Left ventricle myocardium superior (tissue), 1 donor: ENCODE results near the gene LDLRAD4. TPM values are rescaled to one million over a fixed set of nuclear protein-coding genes. Genes with fewer than 3 reads are reported as not detected.
"Not testable (repeated sequence)": the region's sequence is repeated elsewhere in the genome, so short reads cannot be mapped to it uniquely, and the experiment has no call there.

ENCODE experiments used
- ATAC-seq: fragments of 200-7000 bp; cut with Tn5 transposase; one replicate; pipeline ENCODE4 v1.9.1; 2020; ENCODE audit warnings: mild to moderate bottlenecking, moderate library complexity
- DNase-seq: peaks from one replicate; pipeline ENCODE4 v3.0.0-alpha.2; 2020
- intact Hi-C: fragments of 100-400 bp; cut with micrococcal nuclease; formaldehyde crosslinking; loops from one replicate; pipeline ENCODE4 v1.11.0; 2022
- total RNA-seq: library from RNA; stranded (reverse); fragmentation: NEBNext Ultra II Directional; extraction: Animal tissue kit (Norgen Biotek cat#: 25700); gene quantifications from one replicate; pipeline ENCODE4 v1.2.1, GENCODE V29; 2021
- donor health status: DM: no; HTN: yes; CAD: no; lungs with severe emphysema.

Gene LDLRAD4
- total RNA-seq, 1 donor from 2014 or later = 26.0 TPM

DNA sequence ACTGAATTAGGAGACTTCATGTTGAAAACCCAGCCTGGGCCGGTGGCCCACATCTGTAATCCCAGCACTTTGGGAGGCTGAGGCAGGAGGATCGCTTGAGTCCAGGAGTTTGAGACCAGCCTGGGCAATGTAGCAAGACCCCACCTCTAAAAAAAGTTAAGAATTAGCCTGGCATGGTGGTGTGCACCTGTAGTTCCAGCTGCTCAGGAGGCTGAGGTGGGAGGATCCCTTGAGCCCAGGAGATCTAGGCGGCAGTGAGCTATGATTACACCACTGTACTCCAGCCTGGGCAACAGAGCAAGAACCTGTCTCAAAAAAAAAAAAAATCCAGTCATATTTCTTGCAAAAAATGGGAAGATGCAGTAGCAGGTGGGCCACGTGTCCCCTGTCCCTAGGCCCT is 257.8 kb downstream of the LDLRAD4 start:
- DNase-seq, ATAC-seq: not testable (repeated sequence)
- intact Hi-C loops = loop anchor here (10.0 kb wide), 1 partner anchor 62 kb away; no protein-coding TSS in a partner anchor

DNA sequence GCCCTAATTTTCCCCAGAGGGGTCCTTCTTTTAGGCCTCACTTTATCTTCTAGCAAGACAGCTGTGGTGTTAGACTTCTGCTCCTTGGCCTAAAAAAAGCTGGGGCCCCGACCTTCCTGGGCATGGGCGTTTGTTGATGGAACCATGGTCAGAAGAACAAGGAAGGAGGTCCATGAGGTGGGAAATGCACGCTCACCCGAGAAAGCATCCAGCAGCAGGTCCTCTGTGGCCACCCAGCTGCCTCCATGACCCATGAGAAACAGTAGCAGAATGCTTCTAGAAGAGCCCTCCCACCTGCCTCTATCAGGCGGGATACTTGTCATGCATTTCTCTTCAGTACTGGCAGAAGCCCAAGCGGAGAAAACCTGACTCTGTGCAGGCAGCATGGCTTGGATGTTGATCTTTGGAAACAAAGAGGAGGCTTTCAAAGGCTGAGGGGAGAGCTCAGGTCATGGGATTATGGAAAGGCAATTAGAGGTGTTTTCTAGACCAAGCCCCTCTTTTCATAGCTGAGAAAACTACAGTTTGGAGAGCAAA is 258.7 kb downstream of the LDLRAD4 start:
- no peak for DNase-seq
- peak; percentile 77 for ATAC-seq
- intact Hi-C loops = loop anchor here (10.0 kb wide), 1 partner anchor 62 kb away; no protein-coding TSS in a partner anchor

DNA sequence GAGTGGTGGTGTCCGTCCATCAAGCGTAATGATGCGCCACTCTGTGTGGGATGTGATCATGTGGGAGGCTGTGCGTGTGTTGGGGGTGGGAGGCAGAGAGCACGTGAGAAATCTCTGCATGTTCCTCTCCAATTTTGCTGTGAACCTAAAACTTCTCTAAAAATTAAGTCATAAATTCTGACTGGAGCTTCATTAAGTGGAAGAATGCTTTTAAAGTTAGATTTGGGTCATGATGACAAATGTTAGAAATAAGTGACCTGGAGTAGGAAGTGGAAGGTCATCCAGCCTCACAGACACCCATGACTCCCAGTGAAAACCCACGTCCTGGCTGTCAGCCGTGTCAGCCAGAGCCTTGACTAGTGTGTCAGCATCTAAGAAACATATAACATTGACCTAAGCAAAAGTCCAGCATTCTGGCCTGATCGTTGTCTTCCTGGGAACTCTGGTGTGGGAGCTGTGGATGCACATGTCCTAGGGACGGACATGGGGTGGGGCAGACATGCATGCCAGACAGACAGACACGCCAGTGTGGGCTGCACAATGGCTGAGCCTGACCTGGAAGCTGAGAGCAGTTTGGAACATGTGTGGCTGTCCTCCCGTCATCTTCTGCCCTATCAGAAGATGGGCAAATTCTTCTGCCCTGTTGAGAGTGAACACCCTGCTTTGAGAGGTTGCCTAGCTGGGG is 262.2 kb downstream of the LDLRAD4 start:
- DNase-seq (no peak), ATAC-seq (no peak)
- intact Hi-C loops = no loop called here

DNA sequence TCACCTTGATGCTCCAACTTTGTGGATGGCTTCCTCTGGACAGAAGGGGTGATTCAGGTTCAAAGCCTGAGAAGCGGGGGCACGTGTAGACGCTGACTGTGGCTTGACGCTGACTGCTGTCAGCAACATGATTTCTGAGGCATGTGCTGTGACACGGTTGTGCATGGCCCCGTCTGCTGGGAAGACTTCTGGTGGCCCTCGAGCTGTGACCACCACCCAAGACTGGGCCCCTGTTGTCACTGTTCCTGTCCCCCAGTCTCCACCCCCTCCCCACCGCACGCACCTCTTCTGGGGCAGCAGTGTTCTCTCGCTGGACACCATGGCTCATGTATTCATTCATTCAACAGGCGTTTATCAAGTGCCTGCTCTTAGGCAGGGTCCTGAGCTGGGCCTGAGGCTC is 262.8 kb downstream of the LDLRAD4 start:
- no peak for DNase-seq
- no peak for ATAC-seq
- intact Hi-C loops = no loop called here

DNA sequence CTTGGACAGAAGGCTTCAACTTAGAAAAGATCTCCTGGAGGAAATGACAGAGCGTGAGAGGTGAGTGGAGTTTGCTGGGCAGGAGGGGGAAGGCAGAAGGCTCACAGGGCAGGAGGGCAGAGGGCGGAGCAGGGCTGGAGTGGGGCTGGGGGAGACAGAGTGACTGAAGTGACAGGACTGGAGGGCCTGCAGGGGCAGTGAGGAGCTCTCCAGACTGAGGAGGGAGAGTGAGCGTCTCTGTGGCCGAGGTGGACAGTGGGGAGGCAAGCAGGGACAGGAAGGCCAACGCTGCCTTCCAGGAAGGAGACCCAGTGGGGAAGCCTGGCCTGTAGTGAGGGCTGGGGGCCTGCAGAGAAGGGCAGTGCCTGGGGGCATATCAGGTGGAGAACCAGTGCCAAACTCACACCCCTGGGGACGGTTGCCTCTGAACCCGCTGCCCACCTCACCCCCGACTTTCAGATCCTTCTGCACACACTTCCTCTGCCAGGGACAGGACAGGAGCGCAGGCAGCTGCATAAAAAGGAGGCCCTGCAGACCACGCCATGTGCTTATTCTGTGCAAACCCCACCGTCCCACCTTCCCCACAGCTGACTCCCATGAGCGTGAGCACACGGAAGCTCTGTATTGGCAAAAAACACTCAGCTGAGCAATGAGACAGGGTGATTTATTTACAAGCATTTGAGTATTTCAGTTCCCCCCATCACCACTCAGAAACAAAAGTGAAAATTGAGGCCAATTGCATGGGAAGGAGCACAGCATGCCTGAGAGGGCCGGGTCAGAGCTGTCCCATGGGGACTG is 263.5 kb downstream of the LDLRAD4 start:
- ATAC-seq (no peak), DNase-seq (no peak)
- intact Hi-C loops = no loop called here

DNA sequence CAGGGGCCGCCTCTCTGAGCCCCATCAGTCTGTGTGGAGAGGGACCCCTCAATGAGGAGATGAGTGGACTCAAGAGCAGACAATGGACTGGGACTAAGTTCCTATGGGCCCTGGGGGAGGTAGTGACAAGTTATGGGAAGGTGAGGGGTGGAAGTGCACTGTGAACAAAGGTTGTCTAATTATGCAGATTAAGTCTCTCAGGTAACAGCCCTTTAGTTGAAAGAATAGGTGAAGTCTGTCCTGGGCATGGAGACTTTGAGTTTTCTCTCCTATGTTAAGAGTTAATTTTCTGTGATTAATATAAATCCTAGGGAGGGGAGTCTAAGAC is 264.0 kb downstream of the LDLRAD4 start:
- no peak for ATAC-seq
- intact Hi-C loops = no loop called here
- no peak for DNase-seq

DNA sequence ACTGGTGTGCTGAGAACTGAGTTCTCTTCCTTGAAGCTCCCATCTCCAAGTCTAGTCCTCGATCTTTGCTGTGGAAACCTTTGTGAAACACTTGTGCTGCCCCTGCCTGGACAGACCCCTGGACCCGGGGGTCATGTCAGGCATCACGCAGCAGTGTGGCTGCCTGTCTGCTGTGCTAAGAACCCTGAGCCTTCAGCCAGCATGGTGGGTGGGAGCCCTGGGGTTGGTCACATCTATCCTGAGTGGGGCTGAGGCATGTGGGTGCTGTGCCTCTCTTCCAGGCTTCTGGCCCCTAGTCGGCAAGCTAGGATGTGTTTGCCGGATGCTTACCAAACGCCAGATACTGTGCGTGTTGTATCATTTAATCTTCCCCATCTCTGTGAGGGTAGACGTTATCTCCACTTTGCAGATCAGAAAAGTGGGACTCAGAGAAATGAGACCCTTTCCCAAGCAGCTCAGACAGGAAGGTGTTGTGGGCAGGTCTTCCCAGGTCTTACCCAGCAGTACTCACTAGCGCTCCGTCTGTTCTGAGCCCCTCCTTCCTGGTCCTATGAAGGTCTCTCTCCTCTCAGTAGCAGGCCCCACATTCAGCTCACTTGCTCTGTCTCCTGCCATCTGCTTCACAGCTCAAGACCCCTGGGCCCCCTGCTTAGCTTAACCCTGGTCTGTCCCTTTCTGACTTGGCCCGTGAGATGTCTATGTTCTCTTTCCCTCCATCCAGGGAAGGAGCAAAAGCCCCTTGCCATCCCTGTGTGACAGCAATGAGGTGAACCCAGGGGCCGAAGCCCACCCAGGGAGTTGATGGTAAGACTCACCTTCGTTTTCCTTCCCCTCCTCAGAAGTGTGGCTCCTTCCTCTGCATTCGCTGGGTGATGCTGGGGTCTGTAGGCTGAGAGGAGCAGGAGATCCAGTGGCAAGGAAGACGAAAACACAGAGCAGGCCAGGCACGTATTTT is 265.0 kb downstream of the LDLRAD4 start:
- intact Hi-C loops = no loop called here
- ATAC-seq (no peak), DNase-seq (no peak)

DNA sequence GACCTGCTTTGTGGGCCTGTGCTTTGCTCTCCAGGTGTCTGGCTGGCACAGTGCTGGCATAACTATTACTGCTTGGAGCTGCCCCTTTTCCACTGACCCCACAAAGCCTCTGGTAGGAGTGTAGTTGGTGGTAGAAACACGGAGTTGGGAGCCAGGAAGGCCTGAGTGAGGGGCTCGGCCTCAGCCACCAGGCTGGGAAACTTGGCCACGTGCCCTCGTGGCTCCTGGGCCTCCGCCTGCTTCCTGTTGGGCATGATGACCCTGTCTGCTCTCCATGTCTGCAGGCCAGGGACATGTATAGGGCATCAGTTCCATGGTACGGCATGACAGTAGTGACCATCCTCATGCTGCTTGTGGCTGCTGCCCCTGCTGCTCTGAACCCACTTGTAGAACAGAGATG is 266.6 kb downstream of the LDLRAD4 start:
- DNase-seq (no peak), ATAC-seq (no peak)
- intact Hi-C loops = no loop called here

DNA sequence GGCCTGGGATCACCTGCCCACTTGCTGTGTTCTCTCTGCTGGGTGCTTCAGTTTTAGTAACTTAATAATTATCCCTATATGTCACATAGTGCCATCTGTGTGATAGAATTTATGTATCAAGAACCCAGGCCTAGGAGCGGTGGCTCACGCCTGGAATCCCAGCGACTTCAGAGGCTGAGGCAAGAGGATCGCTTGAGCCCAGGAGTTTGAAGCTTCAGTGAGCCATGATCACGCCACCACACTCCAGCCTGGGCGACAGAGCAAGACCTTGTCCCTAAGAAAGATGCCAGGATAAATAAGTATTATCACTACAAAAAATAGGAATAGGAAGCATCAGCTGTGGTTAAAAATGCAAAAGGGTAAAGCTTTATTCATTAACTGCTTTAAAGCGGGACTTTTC is 267.0 kb downstream of the LDLRAD4 start:
- ATAC-seq = no peak
- intact Hi-C loops = no loop called here
- no peak for DNase-seq

DNA sequence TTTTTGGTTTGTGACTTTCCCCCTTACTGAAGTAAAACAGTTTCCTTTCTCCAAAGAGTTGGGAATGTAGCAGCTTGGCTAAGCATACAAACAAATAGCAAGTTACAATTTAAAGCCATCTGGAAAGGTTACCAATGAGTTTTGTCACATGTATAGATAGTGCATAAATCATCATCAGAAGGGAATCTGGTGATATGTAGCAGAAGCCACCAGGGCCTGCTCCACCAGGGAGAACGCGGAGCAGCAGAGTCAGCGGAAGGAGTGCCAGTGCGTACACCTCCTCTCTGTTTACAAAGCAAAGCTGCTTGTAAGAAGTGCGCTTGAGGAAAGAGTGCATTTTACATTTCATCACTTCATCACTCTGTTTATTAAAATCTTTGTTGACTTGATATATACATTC is 267.7 kb downstream of the LDLRAD4 start:
- no peak for DNase-seq
- intact Hi-C loops = no loop called here
- ATAC-seq = no peak

DNA sequence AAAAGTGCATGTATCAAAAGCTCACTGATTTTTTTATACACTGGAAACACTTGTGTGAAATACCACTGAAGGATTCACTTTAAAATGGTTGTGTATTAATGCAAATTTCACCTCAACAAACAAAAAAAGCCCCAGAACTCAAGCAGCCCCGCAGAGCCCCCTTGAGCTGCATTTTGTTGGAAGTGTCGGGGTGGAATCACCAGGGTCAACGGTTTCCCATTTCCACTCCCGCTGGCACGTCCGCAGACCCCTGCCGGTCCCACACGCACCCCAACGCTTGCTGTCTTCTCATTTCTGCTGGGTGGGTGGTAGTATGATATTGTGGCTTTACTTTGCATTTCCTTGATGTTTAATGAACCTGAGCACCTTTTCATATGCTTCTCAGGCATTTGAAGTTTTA is 268.1 kb downstream of the LDLRAD4 start:
- DNase-seq (no peak), ATAC-seq (no peak)
- intact Hi-C loops = no loop called here

DNA sequence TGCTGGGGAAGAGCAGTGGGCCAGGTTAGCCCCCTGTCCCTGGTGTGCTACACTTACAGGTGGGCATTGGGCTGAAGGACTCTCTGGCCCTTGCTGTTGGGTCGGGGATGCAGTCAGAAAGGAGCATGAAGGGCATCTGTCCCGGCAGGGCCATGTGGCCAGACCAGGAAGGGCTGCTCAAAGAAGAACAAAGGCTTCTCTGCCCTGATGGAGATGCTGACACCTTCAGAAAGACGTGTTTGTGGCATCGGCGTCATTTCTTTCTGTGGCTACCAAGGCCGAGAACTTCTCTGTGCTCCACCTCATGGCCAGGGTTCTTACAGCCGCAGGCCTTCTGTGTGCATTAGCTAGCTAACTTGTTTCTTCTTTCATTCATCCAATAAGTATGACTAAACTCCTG is 268.7 kb downstream of the LDLRAD4 start:
- intact Hi-C loops = no loop called here
- ATAC-seq = no peak
- no peak for DNase-seq

DNA sequence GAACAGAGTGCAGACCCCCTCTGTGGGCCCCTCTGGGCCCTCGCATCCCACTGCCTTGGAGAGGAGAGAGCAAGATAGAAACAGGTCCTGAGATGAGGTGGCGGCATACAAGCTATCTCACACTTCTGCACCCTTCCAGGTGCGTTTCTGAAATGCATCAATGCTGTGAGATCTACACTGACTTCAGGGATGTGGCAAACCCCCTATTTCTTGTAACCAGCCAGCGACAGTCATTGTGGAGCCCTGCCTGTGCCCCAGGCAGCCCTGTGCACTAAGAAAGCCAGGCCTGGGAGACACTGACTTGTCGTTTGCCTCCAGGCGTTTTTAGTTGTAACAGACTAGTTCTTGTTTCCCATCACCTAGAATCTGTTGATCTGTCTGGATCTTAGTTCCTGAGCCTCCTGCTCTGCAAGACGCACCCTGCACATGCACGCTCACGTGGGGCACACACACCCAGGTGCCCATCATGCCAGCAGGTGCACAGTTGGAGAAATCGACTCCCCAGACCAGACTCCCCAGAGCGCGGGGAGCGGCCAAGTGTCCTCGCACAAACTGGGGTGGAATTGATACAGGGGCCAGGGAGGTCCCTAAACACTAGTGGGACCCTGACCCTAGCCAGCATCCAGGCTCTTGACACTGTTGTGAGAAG is 269.8 kb downstream of the LDLRAD4 start:
- DNase-seq (no peak), ATAC-seq (no peak)
- intact Hi-C loops = no loop called here

DNA sequence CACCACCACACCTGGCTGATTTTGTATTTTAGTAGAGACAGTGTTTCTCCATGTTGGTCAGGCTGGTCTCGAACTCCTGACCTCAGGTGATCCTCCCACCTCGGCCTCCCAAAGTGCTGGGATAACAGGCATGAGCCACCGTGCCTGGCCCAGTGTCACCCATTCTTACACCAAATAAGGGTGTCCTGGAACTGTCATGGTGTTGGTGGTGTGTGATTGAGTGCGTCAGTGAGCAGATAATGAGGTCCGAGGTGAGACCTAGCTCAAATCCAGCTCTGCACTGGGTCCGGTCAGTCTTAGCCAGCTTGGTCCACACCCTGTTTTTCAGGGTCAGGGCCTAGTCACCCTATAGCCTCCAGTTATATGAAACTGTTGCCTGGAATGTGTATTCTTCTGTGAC is 270.7 kb downstream of the LDLRAD4 start:
- ATAC-seq, intact Hi-C loops, DNase-seq: not testable (repeated sequence)

DNA sequence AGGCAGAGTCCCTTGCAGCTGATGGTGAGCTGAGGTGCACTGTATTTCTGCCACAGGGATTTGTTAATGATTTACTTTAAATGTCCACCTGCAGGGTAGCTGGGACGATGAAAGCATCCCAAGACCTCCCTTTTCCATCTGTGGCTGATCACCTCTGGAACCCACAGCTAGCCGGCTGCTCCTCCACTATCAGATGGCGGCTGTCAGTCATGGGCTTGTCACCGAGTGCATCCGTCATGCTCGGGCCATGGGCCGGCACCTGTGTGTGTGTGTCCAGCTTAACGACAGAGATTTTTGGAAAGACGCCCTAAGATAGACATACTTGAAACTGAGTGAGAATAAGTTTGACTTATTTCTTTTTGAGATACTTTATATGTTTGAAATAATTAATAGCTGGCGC is 272.6 kb downstream of the LDLRAD4 start:
- intact Hi-C loops = no loop called here
- DNase-seq (no peak), ATAC-seq (no peak)

DNA sequence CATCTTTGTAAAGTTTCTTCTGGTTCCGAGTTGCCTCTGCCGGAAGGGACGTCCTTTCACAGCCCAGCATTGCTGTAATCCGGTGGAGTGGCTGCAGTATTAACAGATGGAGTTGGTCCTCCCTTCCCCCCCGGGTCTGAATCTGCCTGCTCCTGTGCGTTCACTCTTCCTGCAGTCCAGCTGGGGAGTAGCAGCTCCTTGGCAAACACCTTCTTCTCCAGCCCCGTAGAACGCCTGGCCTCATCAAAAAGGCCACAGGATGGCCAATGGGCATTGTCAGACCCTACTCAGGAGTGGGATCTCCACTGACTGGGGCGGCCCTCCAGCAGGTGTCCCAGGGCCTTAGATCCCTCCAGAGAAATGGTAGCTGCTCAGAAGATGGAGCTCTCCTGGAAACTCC is 273.8 kb downstream of the LDLRAD4 start:
- no peak for DNase-seq
- ATAC-seq = no peak
- intact Hi-C loops = no loop called here

DNA sequence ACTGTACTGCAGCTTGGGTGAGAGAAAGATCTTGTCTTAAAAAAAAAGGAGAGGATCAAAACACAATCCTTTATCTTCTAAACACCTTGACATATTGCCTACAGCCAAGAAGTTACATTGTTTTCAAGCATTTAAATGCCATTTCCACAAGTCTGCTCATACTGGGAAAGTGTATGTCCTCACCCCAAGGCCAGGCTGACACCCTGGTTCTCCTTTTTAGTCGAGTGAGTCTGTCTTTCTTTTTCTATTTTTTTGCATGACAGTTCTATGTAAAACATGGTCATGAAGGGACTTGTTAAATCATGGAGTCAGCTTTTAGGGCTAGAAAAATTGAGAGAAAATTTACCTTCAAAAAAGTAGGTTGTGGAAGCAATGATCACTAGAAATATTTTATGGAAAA is 274.5 kb downstream of the LDLRAD4 start:
- no peak for ATAC-seq
- DNase-seq = no peak
- intact Hi-C loops = no loop called here

DNA sequence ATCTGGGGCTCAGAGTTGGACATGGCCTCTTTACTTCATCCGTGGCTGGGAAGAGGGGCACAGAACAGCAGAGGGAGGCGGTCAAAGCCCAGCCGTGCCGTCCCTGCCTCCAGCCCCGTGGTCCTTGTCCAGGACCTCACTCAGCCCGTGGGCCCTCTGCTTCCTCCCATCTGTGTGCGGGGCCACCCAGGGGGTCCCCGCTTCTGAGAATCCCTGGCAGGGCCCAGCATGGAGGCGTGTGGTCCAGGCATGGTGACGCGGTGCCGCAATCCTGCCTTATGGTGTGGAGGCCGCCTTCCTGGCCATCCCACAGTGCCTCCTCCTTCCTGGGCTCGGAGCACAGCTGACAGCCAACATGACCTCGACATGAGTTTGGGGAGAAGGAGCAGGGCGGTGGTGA is 275.2 kb downstream of the LDLRAD4 start:
- DNase-seq (no peak), ATAC-seq (no peak)
- intact Hi-C loops = no loop called here

DNA sequence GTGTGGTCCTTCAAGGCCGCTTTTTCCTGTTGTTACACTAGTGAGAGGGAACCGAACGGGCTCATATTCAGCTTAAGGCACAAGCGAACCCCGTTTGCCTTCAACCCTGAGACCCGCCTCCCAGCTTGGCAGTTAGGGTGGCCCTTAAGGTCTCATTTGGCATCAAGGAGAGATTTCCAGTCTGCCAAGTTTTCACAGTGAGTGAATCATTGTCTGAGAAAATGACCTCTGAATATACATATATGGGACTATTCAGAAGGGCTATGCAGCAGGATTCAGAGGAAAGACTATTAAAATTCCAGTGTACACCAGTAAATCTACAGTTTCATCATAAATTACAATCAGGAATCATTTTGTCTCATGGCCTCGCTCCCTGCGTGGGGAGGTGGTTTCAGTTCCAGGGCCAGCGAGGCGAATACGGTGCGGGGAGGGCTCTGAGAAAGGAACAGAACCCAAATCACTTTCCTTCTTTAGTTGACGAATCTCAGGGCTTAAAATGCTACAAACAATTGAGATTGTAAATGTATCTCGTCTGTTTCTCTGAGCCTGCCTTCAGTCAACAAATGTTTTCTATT is 276.4 kb downstream of the LDLRAD4 start:
- intact Hi-C loops = no loop called here
- no peak for ATAC-seq
- DNase-seq = no peak
